ENCODE data around the gene RABGAP1.

DNA sequence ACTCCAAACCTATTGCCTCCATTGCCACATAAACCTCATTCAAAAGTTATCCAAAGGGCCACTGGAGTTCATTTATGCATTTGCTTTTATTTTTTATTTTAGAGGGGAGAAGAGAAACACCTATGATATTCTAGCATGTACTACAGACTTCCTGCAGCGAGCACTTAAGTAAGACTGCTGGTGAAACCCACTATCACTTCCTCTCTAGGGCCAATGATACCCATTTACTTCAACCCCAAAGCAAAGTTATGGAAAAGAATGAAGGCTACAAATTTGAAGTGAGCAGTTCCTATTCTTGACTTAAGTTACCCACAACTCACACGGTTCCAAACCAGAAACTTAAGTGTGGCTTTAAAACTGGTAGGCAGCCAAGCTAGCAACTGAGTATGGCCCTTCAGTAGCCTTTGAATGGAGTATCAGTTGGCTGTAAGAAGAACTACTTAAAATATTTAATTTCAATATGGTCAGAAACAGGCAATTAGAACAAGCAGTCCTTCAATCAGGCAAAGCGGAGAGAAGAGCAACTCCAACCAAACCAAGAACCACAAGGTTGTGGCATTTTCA is 186.8 kb downstream of the RABGAP1 start:
- TF ChIP-seq, protein P1, sequence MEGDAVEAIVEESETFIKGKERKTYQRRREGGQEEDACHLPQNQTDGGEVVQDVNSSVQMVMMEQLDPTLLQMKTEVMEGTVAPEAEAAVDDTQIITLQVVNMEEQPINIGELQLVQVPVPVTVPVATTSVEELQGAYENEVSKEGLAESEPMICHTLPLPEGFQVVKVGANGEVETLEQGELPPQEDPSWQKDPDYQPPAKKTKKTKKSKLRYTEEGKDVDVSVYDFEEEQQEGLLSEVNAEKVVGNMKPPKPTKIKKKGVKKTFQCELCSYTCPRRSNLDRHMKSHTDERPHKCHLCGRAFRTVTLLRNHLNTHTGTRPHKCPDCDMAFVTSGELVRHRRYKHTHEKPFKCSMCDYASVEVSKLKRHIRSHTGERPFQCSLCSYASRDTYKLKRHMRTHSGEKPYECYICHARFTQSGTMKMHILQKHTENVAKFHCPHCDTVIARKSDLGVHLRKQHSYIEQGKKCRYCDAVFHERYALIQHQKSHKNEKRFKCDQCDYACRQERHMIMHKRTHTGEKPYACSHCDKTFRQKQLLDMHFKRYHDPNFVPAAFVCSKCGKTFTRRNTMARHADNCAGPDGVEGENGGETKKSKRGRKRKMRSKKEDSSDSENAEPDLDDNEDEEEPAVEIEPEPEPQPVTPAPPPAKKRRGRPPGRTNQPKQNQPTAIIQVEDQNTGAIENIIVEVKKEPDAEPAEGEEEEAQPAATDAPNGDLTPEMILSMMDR (conservative IDR thresholded peaks at IDR 0.05) = no peak
- no peak for TF ChIP-seq EZH2 (IDR thresholded peaks at IDR 0.05; ENCODE audit: low read depth)
